Measurements from ENCODE around the gene DNAI7.

Gene DNAI7

DNA sequence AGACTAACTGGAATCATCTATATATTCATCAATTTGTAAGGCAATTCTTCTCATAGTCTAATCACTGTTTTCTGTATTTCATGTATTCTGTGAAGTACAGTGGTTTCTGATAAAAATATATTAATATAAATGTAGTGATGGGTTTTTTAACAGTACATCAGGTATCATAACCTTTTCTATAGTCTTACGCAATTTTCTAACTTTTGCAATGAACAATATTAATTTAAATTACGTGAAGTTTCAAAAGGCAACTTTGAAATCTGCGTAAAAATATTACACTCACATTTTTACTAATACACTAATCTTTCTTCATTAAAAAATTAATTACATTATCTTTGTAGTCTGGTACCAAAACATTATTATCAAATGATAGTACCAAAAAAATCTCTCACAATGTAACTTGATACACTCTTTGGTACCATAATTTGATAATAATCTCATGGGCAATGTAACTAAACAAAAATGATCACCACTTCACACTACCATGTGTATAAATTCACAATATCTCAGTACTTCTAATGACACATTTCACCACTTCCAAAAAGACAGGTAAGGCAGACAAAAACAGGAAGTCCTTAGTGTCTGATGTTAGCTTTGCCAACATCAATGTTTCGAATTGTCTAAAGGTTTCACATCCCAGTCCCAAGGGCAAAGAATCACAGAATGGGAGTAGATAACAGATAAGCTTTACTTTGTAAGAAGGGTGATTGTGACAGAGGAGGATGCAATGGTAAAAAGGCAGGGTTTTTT is 8.7 kb downstream of the DNAI7 start:
- FAIRE-seq: peak; percentile 38
- DNase-seq (ENCODE audit: extremely low spot score, insufficient read length, low read depth): no peak

GRCh38 chr12:25184132-25184531 is 10.8 kb downstream of the DNAI7 start:
- DNase-seq (ENCODE audit: extremely low spot score, insufficient read length, low read depth) (no peak), FAIRE-seq (no peak)

DNA sequence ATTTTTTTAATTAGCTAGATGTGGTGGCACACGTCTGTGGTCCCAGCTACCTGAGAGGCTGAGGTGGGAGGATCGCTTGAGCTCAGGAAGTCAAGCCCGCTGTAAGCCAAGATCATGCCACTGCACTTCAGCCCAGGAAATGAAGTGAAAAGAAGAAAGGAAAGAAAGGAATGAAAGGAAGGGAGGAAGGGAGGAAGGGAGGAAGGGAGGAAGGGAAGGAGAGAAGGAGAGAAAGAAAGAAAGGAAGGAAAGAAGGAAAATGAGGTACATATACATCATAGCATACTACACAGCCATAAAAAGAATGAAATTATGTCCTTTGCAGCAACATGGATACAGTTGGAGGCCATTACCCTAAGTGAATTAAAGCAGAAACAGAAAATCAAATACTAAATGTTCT is 12.2 kb downstream of the DNAI7 start:
- FAIRE-seq: no peak

GRCh38 chr12:25162866-25163265 is 32.1 kb downstream of the DNAI7 start:
- no peak for FAIRE-seq
- no peak for DNase-seq (ENCODE audit: extremely low spot score, insufficient read length, low read depth)

More for the DNA sequence above, 12.2 kb downstream of the DNAI7 start:
- no peak for DNase-seq (ENCODE audit: extremely low spot score, insufficient read length, low read depth)

DNA sequence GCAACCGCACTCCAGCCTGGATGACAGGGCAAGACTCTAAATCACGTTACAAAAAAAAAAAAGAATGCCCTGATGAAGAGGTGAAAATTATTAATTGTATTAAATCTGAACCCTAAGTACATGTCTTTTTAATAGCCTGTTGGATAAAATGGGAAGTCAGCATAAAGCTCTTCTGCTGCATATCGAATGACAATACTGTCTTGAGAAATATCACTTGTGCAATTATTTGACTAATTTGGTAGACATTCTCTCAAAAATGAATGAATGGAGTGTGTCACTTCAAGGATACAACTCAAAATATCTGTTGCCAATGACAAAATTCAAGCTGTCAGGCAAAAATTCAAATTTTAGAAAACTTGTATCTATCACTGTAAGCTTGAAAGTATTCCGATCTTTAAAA is 38.9 kb downstream of the DNAI7 start:
- no peak for DNase-seq (ENCODE audit: extremely low spot score, insufficient read length, low read depth)

GRCh38 chr12:25155022-25155576 is 39.9 kb downstream of the DNAI7 start:
- peak; percentile 14 for DNase-seq (ENCODE audit: extremely low spot score, insufficient read length, low read depth)
- peak; percentile 98 for FAIRE-seq

More for the DNA sequence above, 38.9 kb downstream of the DNAI7 start:
- FAIRE-seq: no peak

DNA sequence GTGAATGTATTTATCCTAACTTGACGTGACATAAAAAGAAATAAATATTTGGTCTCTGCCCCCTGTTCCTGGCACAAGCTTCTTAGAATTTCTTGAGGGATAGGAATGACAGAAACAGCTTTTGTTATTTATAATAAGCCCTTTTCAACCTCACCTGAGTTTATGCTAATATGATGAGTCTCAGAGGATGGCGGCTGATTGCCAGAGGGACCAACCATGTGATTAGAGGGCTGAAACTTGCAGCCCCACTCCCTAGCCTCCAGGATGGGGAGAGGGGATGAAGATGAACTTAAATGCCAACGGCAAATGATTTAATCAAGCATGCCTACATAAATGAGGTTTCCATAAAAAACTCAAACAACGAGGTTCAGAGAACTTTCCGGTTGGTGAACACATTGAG is 42.9 kb downstream of the DNAI7 start:
- no peak for DNase-seq (ENCODE audit: extremely low spot score, insufficient read length, low read depth)
- no peak for FAIRE-seq

GRCh38 chr12:25151476-25151875 is 43.5 kb downstream of the DNAI7 start:
- no peak for DNase-seq (ENCODE audit: extremely low spot score, insufficient read length, low read depth)
- FAIRE-seq: no peak

- FAIRE-seq: no peak
- no peak for DNase-seq (ENCODE audit: extremely low spot score, insufficient read length, low read depth)
These were observed 48.3 kb downstream of the DNAI7 start for GRCh38 chr12:25146686-25147085.

- FAIRE-seq (no peak), DNase-seq (ENCODE audit: extremely low spot score, insufficient read length, low read depth) (no peak)
These were observed 59.3 kb downstream of the DNAI7 start for GRCh38 chr12:25135531-25136154.

- no peak for FAIRE-seq
- no peak for DNase-seq (ENCODE audit: extremely low spot score, insufficient read length, low read depth)
These were observed 63.7 kb downstream of the DNAI7 start for GRCh38 chr12:25131270-25131669.

DNA sequence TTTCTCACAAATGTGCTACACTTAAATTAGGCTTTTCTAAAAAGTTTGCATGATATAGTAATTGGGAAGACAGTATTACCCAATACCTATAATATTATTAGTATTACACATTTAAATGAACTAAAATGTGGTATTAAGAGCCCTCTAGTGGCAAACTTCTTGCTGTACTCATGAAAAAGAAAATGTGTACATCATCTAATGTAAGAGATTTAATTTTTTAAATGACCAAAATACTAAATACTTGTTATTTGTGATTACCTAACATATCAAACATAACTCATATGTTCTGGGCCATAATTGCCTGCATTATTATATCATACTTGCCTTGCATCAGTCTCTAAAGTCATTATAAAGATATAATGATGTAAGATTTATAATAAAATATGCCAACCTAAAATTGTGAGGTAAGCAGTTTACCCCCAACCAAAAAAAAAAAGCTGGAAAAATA is 64.2 kb downstream of the DNAI7 start:
- FAIRE-seq (no peak), DNase-seq (ENCODE audit: extremely low spot score, insufficient read length, low read depth) (peak; percentile 25)

DNA sequence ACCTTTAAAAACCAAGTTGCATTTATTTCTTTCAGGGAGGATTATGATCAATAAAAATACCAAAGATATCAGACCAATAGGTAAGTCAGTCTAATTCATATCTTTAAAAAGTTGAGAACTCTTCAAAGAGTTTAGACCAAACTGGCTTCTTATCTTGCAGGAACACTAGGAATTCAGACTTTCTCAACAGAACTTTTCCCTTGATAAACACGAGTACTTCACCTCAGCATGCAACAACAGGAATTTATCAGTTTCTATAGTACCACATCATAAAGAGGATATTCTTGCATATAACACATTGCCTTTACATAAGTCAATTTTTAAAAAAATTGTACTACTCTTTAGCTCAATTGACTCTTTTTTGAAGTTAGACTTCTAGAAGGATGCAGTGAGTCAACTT is 68.2 kb downstream of the DNAI7 start:
- FAIRE-seq (peak; percentile 42), DNase-seq (ENCODE audit: extremely low spot score, insufficient read length, low read depth) (no peak)

- no peak for DNase-seq (ENCODE audit: extremely low spot score, insufficient read length, low read depth)
- FAIRE-seq: no peak
These were observed 68.9 kb downstream of the DNAI7 start for GRCh38 chr12:25126101-25126500.

DNA sequence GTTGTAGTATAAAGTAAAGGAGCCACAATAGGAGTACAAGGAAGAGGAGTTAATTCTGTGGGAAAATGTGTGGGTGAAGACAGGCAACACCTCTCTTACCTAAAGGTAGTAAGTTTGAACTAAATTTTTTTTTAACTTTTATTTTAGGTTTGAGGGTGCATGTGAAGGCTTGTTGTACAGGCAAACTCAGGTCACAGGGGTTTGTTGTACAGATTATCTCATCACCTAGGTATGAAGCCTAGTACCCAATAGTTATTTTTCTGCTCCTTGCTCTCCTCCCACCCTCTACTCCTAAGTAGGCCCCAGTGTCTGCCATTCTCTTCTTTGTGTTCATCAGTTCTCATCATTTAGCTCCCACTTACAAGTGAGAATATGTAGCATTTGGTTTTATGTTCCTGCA is 70.5 kb downstream of the DNAI7 start:
- DNase-seq (ENCODE audit: extremely low spot score, insufficient read length, low read depth) (no peak), FAIRE-seq (no peak)

GRCh38 chr12:25123126-25123525 is 71.8 kb downstream of the DNAI7 start:
- FAIRE-seq: no peak
- DNase-seq (ENCODE audit: extremely low spot score, insufficient read length, low read depth): no peak

- DNase-seq (ENCODE audit: extremely low spot score, insufficient read length, low read depth): no peak
- no peak for FAIRE-seq
These were observed 73.0 kb downstream of the DNAI7 start for GRCh38 chr12:25121916-25122315.

GRCh38 chr12:25121110-25121509 is 73.8 kb downstream of the DNAI7 start:
- FAIRE-seq: no peak
- no peak for DNase-seq (ENCODE audit: extremely low spot score, insufficient read length, low read depth)

DNA sequence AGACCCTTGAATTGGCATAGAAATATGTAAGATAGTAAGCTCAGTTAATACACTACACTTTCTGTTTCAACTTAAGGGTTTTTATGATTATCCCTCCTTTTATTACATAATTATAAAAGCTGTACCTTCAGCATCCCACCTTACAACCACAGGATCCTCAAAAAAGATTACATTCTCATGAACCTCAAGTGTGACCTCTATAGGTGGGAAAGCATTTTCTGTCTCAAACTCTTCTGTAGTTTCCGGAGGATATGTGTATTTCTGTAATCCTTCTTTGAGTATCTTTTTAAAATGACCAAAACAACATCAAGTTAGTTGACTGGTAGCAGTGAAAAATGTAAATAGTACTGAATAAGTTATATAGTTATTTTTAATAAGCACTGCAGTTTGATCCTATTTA is 75.9 kb downstream of the DNAI7 start:
- DNase-seq (ENCODE audit: extremely low spot score, insufficient read length, low read depth) (no peak), FAIRE-seq (peak; percentile 12)

GRCh38 chr12:25115677-25116076 is 79.3 kb downstream of the DNAI7 start:
- DNase-seq (ENCODE audit: extremely low spot score, insufficient read length, low read depth) (no peak), FAIRE-seq (peak; percentile 84)

- FAIRE-seq (no peak), DNase-seq (ENCODE audit: extremely low spot score, insufficient read length, low read depth) (no peak)
These were observed 81.3 kb downstream of the DNAI7 start for GRCh38 chr12:25113651-25114050.

Data from GM18507 (cell line).